Hematopoietic multipotent progenitor cell treated with erythropoietin and hydrocortisone succinate and interleukin-3 and kit ligand, for 6 days (in vitro differentiated cells): ENCODE data around the gene KLHL15.
"Not testable (repeated sequence)": the region's sequence is repeated elsewhere in the genome, so short reads cannot be mapped to it uniquely, and the experiment has no call there.

Experiments used
- DNase-seq: peaks from one replicate; pipeline ENCODE4 v3.0.0-alpha.2; 2015

KLHL15 gene, protein sequence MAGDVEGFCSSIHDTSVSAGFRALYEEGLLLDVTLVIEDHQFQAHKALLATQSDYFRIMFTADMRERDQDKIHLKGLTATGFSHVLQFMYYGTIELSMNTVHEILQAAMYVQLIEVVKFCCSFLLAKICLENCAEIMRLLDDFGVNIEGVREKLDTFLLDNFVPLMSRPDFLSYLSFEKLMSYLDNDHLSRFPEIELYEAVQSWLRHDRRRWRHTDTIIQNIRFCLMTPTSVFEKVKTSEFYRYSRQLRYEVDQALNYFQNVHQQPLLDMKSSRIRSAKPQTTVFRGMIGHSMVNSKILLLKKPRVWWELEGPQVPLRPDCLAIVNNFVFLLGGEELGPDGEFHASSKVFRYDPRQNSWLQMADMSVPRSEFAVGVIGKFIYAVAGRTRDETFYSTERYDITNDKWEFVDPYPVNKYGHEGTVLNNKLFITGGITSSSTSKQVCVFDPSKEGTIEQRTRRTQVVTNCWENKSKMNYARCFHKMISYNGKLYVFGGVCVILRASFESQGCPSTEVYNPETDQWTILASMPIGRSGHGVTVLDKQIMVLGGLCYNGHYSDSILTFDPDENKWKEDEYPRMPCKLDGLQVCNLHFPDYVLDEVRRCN

GRCh38 chrX:24027086-24027485 lies at the start of gene KLHL15:
Gene KLHL15, minus strand, starts transcription at chrX:24027186. Its CDS starts 20,493 bp downstream, at chrX:24006693.
- no peak for DNase-seq

DNA sequence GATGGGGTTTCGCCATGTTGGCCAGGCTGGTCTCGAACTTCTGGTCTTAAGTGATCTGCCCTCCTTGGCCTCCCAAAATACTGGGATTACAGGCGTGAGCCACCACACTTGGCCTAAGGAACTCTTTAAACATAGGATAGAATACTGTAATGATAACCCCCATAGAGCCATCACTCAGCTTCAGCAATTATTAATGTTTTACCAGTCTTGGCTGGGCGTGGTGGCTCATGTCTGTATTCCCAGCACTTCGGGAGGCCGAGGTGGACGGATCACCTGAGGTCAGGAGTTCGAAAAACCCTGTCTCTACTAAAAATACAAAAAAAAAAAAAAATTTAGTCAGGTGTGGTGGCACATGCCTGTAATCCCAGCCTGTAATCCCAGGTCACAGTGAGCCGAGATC lies 42.9 kb upstream of the KLHL15 start:
- DNase-seq: no peak

- DNase-seq: no peak
These were observed 36.5 kb upstream of the KLHL15 start for GRCh38 chrX:24063488-24063887.

DNA sequence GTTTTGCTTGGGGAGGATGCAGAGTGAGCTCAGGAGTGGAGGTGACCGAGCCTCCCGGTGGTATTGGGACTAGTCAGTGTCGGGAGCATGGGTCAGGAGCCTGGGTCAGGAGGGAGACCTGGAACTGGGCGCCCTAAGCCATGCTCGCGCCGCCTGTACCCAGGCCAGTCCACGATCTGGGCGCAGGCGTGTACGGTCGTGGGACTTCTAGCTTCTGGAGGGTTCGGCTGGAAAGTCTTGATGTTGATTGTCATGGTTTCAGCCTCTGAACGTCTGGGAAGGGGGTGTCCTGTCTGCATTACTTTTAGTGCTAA lies 28.0 kb upstream of the KLHL15 start:
- peak; percentile 5 for DNase-seq

- DNase-seq: peak; percentile 95
These were observed 27.4 kb upstream of the KLHL15 start, which contains the start of gene EIF2S3 for GRCh38 chrX:24054182-24055042. Gene EIF2S3, plus strand, starts transcription at chrX:24054956. Its CDS starts 13 bp downstream, at chrX:24054969.

DNA sequence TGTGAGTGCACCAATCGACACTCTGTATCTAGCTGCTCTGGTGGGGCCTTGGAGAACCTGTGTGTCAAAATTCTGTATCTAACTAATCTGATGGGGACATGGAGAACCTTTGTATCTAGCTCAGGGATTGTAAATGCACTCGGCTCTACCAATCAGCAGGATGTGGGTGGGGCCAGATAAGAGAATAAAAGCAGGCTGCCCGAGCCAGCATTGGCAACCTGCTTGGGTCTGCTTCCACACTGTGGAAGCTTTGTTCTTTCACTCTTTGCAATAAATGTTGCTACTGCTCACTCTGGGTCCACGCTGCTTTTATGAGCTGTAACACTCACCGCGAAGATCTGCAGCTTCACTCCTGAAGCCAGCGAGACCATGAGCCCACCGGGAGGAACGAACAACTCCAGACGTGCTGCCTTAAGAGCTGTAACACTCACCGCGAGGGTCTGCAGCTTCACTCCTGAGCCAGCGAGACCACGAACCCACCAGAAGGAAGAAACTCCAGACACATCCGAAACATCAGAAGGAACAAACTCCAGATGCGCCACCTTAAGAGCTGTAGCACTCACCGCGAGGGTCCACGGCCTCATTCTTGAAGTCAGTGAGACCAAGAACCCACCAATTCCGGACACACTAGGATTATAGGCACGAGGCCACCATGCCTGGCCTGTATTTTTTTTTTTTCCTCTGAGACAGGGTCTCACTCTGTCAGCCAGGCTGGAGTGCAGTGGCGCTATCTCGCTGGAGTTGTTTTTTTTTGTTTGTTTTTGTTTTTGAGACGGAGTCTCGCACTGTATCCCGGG lies 23.7 kb upstream of the KLHL15 start:
- peak; percentile 8 for DNase-seq

GRCh38 chrX:24049643-24050042 lies 22.7 kb upstream of the KLHL15 start:
- not testable (repeated sequence) for DNase-seq

- not testable (repeated sequence) for DNase-seq
These were observed 19.1 kb upstream of the KLHL15 start for GRCh38 chrX:24046060-24046459.

GRCh38 chrX:24037729-24038128 lies 10.7 kb upstream of the KLHL15 start:
- no peak for DNase-seq

GRCh38 chrX:24034485-24034884 lies 7.5 kb upstream of the KLHL15 start:
- DNase-seq: no peak

DNA sequence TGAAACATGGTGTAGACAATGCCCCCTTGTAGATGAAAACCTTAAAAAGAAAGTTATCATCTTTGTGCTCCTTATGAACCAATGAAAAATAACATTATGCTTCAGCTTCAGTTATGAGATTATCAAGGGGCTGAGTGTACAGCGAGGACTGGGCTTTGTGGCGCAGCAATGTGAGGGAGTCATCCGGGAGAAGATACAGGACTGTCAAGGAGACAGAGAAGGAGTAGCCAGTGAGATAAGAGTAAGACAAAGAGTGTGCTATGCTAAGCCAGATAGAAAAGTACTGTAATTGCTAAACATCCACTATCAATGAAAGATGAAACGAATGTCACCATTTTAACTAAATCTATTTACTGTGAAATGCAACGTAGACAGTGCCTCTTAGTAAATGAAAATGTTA lies 3.6 kb upstream of the KLHL15 start:
- no peak for DNase-seq

DNA sequence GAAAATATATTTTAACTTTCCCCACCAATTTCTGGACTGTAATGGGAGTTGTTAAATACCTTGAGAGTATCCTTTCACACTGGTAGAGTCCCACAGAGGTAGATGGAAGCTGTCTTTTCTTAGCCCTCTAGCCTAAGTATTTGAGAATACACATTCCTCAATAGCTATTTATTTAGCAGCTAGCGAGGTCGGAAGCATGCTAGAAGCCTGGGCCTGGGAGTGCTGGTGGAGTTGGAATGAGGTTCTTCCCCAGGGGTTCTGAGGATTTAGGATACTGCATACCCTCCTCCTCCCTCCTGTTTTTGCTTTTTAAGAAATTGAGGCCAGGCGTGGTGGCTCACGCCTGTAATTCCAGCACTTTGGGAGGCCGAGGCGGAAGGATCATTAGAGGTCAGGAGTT lies 999 bp upstream of the KLHL15 start:
- DNase-seq: no peak

DNA sequence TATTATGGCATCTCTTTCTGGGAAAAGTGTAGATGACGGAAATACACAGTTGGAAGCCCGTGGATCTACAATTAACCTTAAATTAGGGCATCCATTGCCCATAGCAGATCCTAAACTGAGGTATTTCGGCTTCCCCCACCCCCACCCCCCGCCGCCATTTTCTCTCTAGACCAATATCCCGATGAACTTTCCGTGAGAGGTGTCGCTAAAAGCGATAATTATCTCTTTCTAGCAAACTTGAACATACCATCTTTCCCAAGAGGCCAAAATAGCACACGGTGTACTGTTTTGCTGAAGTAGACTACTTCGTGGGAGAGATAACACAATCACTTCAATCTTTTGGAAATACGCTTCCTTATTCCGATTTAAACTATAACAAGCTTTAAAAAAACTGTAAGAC lies 554 bp downstream of the KLHL15 start:
- peak; percentile 53 for DNase-seq

DNA sequence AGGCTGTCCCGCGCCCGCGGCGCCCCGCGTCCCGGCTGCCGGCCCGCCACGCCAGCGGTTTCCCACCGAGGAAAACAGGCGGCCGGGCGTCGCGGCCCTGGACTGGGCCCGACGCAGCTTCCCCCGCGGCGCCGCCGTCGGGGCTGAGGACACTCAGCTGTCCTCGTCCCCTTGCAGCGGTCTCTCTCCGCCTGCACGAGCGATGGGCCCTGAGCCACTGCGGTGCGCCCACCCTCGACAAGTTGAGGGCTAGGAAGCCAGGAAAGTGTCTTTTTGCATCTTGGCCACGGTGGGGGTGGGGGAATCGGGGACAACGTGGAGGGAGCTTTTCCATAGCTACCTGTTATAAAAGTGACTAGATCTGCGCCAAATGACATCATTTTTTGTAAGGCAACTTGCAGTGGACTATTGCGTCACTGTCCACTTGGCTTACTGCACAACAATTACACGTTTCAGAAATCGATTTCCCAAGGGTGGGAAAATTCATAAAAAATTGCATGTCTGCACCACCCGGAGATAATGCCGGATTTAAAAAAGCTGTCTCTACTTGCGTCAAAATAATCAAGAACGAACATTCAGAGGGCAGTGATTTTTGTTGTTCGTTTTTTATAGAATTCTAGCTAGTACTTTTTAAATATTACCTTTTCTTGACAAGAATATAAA lies 1.1 kb downstream of the KLHL15 start:
- peak; percentile 43 for DNase-seq

DNA sequence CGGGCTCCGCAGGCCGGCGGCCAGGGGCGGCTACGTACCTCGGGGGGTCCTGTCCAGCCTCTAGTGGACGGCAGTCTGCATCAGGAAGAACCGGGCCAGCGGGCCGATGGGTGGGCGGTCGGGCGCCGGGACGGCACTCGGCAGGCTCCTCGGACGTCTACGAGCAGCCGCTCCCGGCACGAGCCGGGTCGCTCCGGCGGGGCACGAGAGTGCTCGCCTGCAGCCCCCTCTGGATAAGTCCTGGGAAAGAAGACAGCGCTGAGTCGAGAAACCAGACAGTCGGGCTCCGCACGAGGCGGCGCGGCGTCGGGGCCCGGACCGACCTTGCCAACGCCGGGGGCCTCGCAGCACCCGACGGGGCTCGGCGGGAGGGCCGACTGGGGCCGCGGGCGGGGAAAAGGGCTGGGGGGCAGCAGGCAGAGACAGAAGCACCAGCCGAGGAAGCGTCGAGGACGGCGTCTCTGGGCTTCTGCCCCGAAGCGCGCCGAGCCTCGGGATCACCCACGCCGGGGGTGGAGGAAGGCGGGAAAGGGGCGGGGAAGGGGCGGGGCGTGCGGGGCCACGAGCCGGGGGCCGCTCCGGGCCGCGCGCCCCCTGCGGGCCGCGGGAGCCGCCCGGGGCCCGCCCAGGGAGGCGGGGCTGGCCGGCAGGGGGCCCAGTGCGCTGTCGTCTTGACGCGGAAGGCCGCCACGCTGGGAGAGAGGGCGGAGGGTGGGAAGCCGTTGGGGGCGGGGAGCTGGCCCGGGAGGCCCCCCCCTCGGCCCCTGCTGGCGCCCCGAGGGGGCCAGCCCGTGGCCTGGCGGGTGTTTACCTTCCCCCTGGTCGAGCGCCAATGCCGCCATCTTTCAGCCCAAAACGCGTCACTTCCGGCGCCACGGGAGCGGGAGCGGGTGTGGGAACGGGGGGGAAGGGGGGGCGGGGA lies 1.9 kb downstream of the KLHL15 start:
- peak; percentile 91 for DNase-seq

DNA sequence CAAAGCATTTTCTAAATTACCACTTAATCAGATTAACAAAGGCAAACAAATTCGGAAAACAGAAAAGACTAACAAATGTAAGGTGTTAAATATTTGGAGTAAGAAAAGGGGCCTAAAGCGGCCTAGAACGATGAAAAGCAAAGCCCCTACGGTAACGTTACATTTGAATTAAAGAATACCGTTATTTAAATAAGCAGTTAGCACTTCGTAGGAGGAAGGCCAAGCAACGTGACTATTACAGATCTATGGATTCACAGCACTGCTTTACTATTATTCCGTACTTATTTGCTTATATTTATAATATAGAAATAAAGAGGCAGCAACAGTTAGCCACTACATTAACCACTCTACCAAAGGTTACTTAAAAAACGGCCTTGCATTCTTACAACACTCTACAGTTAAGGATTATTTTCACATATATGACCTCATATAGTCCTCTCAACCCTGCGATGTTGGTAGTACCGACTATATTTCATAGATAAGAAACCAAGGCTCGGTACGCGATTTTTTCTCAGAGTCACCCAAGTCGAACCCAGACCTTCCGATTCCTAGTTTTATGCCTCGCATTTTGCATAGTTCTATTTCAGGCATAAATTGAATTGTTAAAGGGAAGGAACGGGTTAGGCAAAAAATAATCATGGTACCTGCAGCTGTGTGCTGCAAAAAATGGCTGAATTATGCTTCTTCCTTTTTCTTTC lies 2.9 kb downstream of the KLHL15 start:
- DNase-seq: peak; percentile 64

DNA sequence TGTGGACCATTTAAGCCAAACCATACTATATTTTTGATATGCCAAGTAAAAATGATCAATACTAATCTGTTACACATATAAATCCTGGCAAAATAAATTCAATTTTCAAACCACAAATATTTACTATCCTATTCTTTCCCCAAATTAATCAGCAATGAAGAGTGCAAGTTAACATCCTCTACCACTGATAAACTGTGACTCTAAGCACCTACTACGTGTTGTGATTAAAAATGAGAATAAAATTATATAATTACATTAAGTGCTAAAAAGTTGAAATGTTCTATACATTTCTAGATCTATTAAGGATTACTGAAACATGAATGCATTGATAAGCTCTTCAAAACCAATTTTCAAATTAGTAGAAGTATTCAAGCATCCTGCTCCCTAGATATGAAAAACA lies 3.4 kb downstream of the KLHL15 start:
- DNase-seq: no peak

DNA sequence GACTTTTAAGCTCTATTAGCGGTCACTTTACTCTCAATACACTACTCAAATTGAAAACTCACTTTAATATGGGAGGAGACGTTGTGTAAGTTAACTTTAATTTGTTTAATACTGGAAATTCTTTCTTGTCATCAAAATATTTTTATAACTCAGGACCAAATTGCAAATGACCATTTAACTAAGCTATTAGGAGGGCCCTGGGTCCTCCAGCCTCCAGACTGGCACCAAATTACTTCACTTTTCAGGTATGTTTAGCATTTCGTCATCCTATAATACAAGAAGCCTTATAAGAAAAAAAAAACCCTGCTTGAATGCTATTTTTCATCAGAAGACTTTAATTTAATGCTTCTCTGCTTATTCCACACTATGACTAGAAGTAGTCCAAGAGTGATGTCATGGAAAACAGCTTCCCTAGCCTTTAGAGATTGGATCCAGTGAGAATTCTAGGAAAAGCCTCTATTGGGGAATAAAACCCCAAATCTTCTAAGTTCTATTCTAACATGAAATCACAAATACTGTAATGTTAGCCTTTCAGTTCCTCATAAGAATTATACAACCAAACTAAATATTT lies 6.6 kb downstream of the KLHL15 start:
- DNase-seq: no peak

DNA sequence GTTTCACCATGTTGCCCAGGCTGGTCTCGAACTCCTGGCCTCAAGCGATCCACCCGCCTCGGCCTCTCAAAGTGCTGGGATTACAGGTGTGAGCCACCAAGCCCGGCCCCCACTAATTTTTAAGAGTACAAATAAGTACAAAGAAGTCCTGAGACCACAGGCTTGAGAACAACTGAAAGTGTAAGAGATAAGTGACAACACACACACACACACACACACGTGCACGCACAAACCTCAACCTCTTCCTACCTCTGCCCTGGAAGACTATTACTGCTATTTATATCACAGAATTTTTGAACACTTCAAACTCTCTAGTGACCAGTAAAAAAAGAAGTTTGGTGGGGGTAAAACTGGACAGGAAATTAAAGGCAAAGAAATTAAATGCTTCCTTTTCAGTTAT lies 7.5 kb downstream of the KLHL15 start:
- DNase-seq: no peak

DNA sequence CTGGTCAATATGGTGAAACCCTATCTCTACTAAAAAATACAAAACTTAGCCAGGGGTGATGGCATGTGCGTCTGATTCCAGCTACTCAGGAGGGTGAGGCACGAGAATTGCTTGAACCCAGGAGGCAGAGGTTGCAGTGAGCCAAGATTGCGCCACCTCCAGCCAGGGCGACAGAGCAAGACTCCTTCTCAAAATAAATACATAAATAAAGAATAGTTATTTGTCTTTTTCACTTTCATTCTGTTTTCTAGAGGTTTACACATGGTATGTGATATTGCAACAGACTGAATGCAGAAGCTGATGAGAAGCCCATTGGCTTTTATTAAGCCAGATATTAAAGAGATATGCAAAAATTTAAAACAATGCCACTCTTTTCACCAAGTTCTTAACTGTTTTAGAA lies 8.2 kb downstream of the KLHL15 start:
- DNase-seq: no peak
